Gastroesophageal sphincter (tissue), 4 donors: ENCODE data around the gene MRPS14. TPM values are rescaled to one million over a fixed set of nuclear protein-coding genes. Genes with fewer than 3 reads are reported as not detected.

Source experiments
- small RNA-seq, 4 donors: library from RNA; depleted of rRNA; stranded (forward); fragments of <200 nt; gene quantifications; one replicate each; pipeline ENCODE3, GENCODE V24; 2016
- total RNA-seq, 4 donors: library from RNA; depleted of rRNA; stranded (reverse); fragments of >200 nt; gene quantifications; one replicate each; pipeline ENCODE4 v1.1.0, GENCODE V29; 2016

MRPS14 gene
- total RNA-seq, 4 donors from 2014 or later, result 25.7 to 36.6 (median 28.2) TPM

Small RNAs within 50 kb of the gene (small RNA-seq; reads per million reads assigned to genes)
- gene RF00019, result 0 reads per million in 4 donors
- gene RNU6-307P, result 0 reads per million in 4 donors

Other genes starting within 250 kb of the MRPS14 start
- 100 to 1,000 TPM in 2 of 4 donors, 10 to 100 TPM in 2; 52.5 to 261 (median 117) TPM for gene CACYBP, start 23.5 kb downstream of the MRPS14 start, total RNA-seq
- gene TNN, start 44.4 kb upstream of the MRPS14 start, total RNA-seq, result under 1 TPM in 3 of 4 donors, not detected in 1; 0.23 to 0.92 (median 0.47) TPM
- 10 to 100 TPM; 43.2 to 54.3 (median 46.5) TPM for gene KIAA0040, start 169.4 kb upstream of the MRPS14 start, total RNA-seq